Nephron (organoid): ENCODE results near the gene VSTM2B.

ENCODE experiments used
- H3K27ac Mint-ChIP-seq, 3 experiments: 2 replicates each; pipeline ENCODE4 v1.8.0; 2020; ENCODE audit warnings: mixed read lengths in 3 of 3, mild to moderate bottlenecking in 2 of 3, moderate library complexity in 1 of 3
- H3K27me3 Mint-ChIP-seq: 2 replicates; pipeline ENCODE4 v1.8.0; 2021; ENCODE audit warnings: low read depth, mild to moderate bottlenecking, moderate library complexity, mixed read lengths
- H3K36me3 Mint-ChIP-seq: 2 replicates; pipeline ENCODE4 v1.8.0; 2020; ENCODE audit warnings: low read depth, mixed read lengths
- H3K4me1 Mint-ChIP-seq: 2 replicates; pipeline ENCODE4 v1.8.0; 2020; ENCODE audit warnings: mixed read lengths
- H3K4me3 Mint-ChIP-seq, 3 experiments: 2 replicates each; pipeline ENCODE4 v1.8.0; 2020; ENCODE audit warnings: mild to moderate bottlenecking in 3 of 3, mixed read lengths in 3 of 3, moderate library complexity in 2 of 3
- H3K9me3 Mint-ChIP-seq: 2 replicates; pipeline ENCODE4 v1.8.0; 2020; ENCODE audit warnings: mixed read lengths
- CTCF ChIP-seq, 3 experiments: fragments of 200-600 bp; sonication (generic); IDR thresholded peaks; one replicate each; pipeline ENCODE4 v1.5.0; 2021; ENCODE audit warnings: antibody characterized with exemption in 3 of 3; ENCODE audit not compliant: unreplicated experiment in 3 of 3

VSTM2B gene

GRCh38 chr19:29537601-29538000 lies 11.8 kb downstream of the VSTM2B start:
- H3K9me3 Mint-ChIP-seq: no peaks in the 10 kb centered on the region
- H3K27ac Mint-ChIP-seq: no peak overlapping the region
- H3K4me3 Mint-ChIP-seq: no peak overlapping the region
- peaks cover 61% of the 10 kb centered on the region for H3K27me3 Mint-ChIP-seq
- H3K4me1 Mint-ChIP-seq: no peaks in the 10 kb centered on the region
- no peaks in the 10 kb centered on the region for H3K36me3 Mint-ChIP-seq
- no peak for TF ChIP-seq CTCF (IDR thresholded peaks at IDR 0.05; ENCODE audit: unreplicated experiment in 3 of 3)

- Mint-ChIP-seq H3K4me1 (no peaks in the 10 kb centered on the region), H3K36me3 (no peaks in the 10 kb centered on the region), H3K27ac (no peak overlapping the region), H3K27me3 (peaks cover 56% of the 10 kb centered on the region), H3K9me3 (no peaks in the 10 kb centered on the region), H3K4me3 (no peak overlapping the region)
- TF ChIP-seq CTCF (IDR thresholded peaks at IDR 0.05; ENCODE audit: unreplicated experiment in 3 of 3): no peak
Measured at GRCh38 chr19:29538146-29538545, 12.4 kb downstream of the VSTM2B start.

- no peak overlapping the region for H3K27ac Mint-ChIP-seq
- no peak for TF ChIP-seq CTCF (IDR thresholded peaks at IDR 0.05; ENCODE audit: unreplicated experiment in 3 of 3)
- peaks cover 51% of the 10 kb centered on the region for H3K27me3 Mint-ChIP-seq
- no peak overlapping the region for H3K4me3 Mint-ChIP-seq
- H3K36me3 Mint-ChIP-seq: no peaks in the 10 kb centered on the region
- H3K4me1 Mint-ChIP-seq: no peaks in the 10 kb centered on the region
- no peaks in the 10 kb centered on the region for H3K9me3 Mint-ChIP-seq
Measured at GRCh38 chr19:29538651-29539050, 12.9 kb downstream of the VSTM2B start.

- no peak overlapping the region for H3K4me3 Mint-ChIP-seq
- H3K9me3 Mint-ChIP-seq: no peaks in the 10 kb centered on the region
- no peaks in the 10 kb centered on the region for H3K36me3 Mint-ChIP-seq
- H3K4me1 Mint-ChIP-seq: no peaks in the 10 kb centered on the region
- H3K27ac Mint-ChIP-seq: no peak overlapping the region
- H3K27me3 Mint-ChIP-seq: peaks cover 46% of the 10 kb centered on the region
- TF ChIP-seq CTCF (IDR thresholded peaks at IDR 0.05; ENCODE audit: unreplicated experiment in 3 of 3): no peak
Measured at GRCh38 chr19:29539131-29539530, 13.3 kb downstream of the VSTM2B start.

- Mint-ChIP-seq H3K27me3 (peaks cover 42% of the 10 kb centered on the region), H3K4me3 (no peak overlapping the region), H3K4me1 (no peaks in the 10 kb centered on the region), H3K9me3 (no peaks in the 10 kb centered on the region), H3K36me3 (no peaks in the 10 kb centered on the region), H3K27ac (no peak overlapping the region)
- TF ChIP-seq CTCF (IDR thresholded peaks at IDR 0.05; ENCODE audit: unreplicated experiment in 3 of 3): no peak
Measured at GRCh38 chr19:29539670-29540069, 13.9 kb downstream of the VSTM2B start.

GRCh38 chr19:29540114-29540513 lies 14.3 kb downstream of the VSTM2B start:
- TF ChIP-seq CTCF (IDR thresholded peaks at IDR 0.05; ENCODE audit: unreplicated experiment in 3 of 3): no peak

More at GRCh38 chr19:29540114-29540513, 14.3 kb downstream of the VSTM2B start:
- Mint-ChIP-seq H3K27ac (no peak overlapping the region), H3K27me3 (peaks cover 38% of the 10 kb centered on the region), H3K9me3 (no peaks in the 10 kb centered on the region), H3K4me1 (no peaks in the 10 kb centered on the region), H3K36me3 (no peaks in the 10 kb centered on the region), H3K4me3 (no peak overlapping the region)
